Endothelial cell of umbilical vein (primary cell): ENCODE results near the gene PKHD1. TPM values are rescaled to one million over a fixed set of nuclear protein-coding genes. Genes with fewer than 3 reads are reported as not detected.

Experiments used
- BruUV-seq: library from RNA; stranded (reverse); fragments of 400-500 nt; replicated peaks from 2 replicates; lab custom pipeline; 2021; lab: Mats Ljungman, UMichigan
- CTCF ChIA-PET: fragments of 300-600, 350-600 bp; sonication (Branson Sonifier 250); formaldehyde crosslinking; loops from one replicate; lab custom pipeline; 2021; ENCODE audit warnings: antibody characterized with exemption, inconsistent platforms; lab: Charles Lee
- POLR2A ChIA-PET: fragments of 300-600, 350-600 bp; sonication (Branson Sonifier 250); formaldehyde crosslinking; loops from one replicate; lab custom pipeline; 2021; ENCODE audit warnings: antibody characterized with exemption, inconsistent platforms; lab: Charles Lee
- DNase-seq: peaks from one replicate; pipeline ENCODE4 v3.0.0-alpha.2; 2011; ENCODE audit warnings: low read depth, low spot score
- FAIRE-seq: peaks from 2 replicates; lab custom pipeline; 2011; peaks lifted over from hg19 to GRCh38; lab: Jason Lieb, UNC
- H2AFZ ChIP-seq: 2 replicates; pipeline ENCODE4 v1.6.0; 2012; ENCODE audit warnings: low read depth, low read length, control low read depth, inconsistent platforms
- H3K27ac ChIP-seq: 2 replicates; pipeline ENCODE4 v1.5.1; 2011; ENCODE audit warnings: low read depth, mild to moderate bottlenecking, control low read depth, low read length, moderate library complexity; ENCODE audit not compliant: insufficient read depth
- H3K27me3 ChIP-seq, 2 experiments: 2 replicates each; pipeline versions ENCODE4 v1.6.0 to v1.6.1; 2011; ENCODE audit warnings: low read length in 2 of 2, mixed read lengths in 1 of 2; ENCODE audit not compliant: control insufficient read depth in 2 of 2, insufficient read depth in 2 of 2
- H3K36me3 ChIP-seq, 2 experiments: 2 replicates in 1 of 2; 3 replicates in 1 of 2; pipeline ENCODE4 v1.5.1; 2011; ENCODE audit warnings: low read length in 2 of 2, mild to moderate bottlenecking in 1 of 2, moderate library complexity in 1 of 2; ENCODE audit not compliant: control insufficient read depth in 2 of 2, insufficient read depth in 2 of 2; ENCODE audit errors: extremely low read depth in 1 of 2
- H3K4me1 ChIP-seq: 3 replicates; pipeline ENCODE4 v1.5.1; 2011; ENCODE audit warnings: mild to moderate bottlenecking, low read length; ENCODE audit not compliant: control insufficient read depth, insufficient read depth; ENCODE audit errors: extremely low read depth
- H3K4me2 ChIP-seq: 2 replicates; pipeline ENCODE4 v1.6.1; 2011; ENCODE audit warnings: low read length, control low read depth, mixed read lengths; ENCODE audit not compliant: insufficient read depth
- H3K4me3 ChIP-seq, 3 experiments: fragments of 200-600 bp in 1 of 3; sonication (generic), shearing (Covaris generic) in 1 of 3; replicated peaks in 1 of 3; 2 replicates each; pipeline ENCODE4 v1.5.1; 2011 to 2016; ENCODE audit warnings: control low read depth in 3 of 3, low read length in 3 of 3, mild to moderate bottlenecking in 2 of 3, inconsistent platforms in 1 of 3, low read depth in 1 of 3, moderate library complexity in 1 of 3; ENCODE audit not compliant: insufficient read depth in 1 of 3
- H3K79me2 ChIP-seq: 2 replicates; pipeline ENCODE4 v1.6.0; 2012; ENCODE audit warnings: low read length, inconsistent platforms; ENCODE audit not compliant: control insufficient read depth, insufficient read depth
- H3K9ac ChIP-seq: replicated peaks from 2 replicates; pipeline ENCODE3; 2011; ENCODE audit warnings: low read length, control low read depth; ENCODE audit not compliant: insufficient read depth; ENCODE audit errors: extremely low read depth
- H3K9me1 ChIP-seq: replicated peaks from 3 replicates; pipeline ENCODE4 v1.6.0; 2011; ENCODE audit warnings: mild to moderate bottlenecking, low read length; ENCODE audit not compliant: control insufficient read depth, insufficient read depth; ENCODE audit errors: extremely low read depth
- H3K9me3 ChIP-seq: replicated peaks from 2 replicates; pipeline ENCODE4 v1.5.1; 2012; ENCODE audit warnings: low read length, inconsistent platforms; ENCODE audit not compliant: control insufficient read depth, insufficient read depth
- H4K20me1 ChIP-seq: replicated peaks from 2 replicates; pipeline ENCODE3; 2011; ENCODE audit warnings: mild to moderate bottlenecking, low read length; ENCODE audit not compliant: control insufficient read depth, insufficient read depth; ENCODE audit errors: extremely low read depth
- EZH2 ChIP-seq: IDR thresholded peaks from 2 replicates; pipeline ENCODE4 v1.6.1; 2012; ENCODE audit warnings: borderline replicate concordance, low read depth, mild to moderate bottlenecking, moderate library complexity, low read length, inconsistent platforms; ENCODE audit not compliant: severe bottlenecking
- FOS ChIP-seq: IDR thresholded peaks from 2 replicates; pipeline ENCODE4 v1.6.1; 2011; ENCODE audit warnings: mild to moderate bottlenecking, low read length, moderate library complexity, borderline replicate concordance; ENCODE audit not compliant: insufficient read depth
- GATA2 ChIP-seq: IDR thresholded peaks from 2 replicates; pipeline ENCODE4 v1.7.0; 2011; ENCODE audit warnings: low read depth, mild to moderate bottlenecking, moderate library complexity, mixed read lengths, low read length; ENCODE audit not compliant: insufficient read length, insufficient read depth
- JUN ChIP-seq: IDR thresholded peaks from 2 replicates; pipeline ENCODE4 v1.6.1; 2011; ENCODE audit warnings: borderline replicate concordance, low read depth; ENCODE audit not compliant: insufficient read length, insufficient read depth
- MYC ChIP-seq: IDR thresholded peaks from one replicate; pipeline ENCODE4 v1.6.1; 2011; ENCODE audit warnings: mild to moderate bottlenecking, low read depth, low read length
- POLR2A ChIP-seq: IDR thresholded peaks from 2 replicates; pipeline ENCODE4 v1.6.1; 2012; ENCODE audit warnings: low read depth, mild to moderate bottlenecking, control low read depth, low read length
- POLR2AphosphoS5 ChIP-seq: IDR thresholded peaks from 2 replicates; pipeline ENCODE4 v1.6.1; 2012; ENCODE audit warnings: low read depth, mild to moderate bottlenecking, control low read depth, low read length, moderate library complexity; ENCODE audit not compliant: insufficient read depth
- dilution Hi-C: fragments of 300-500 bp; cut with MboI; formaldehyde crosslinking; loops from one replicate; pipeline ENCODE4 v1.15.0; 2019; ENCODE audit warnings: low sequenced_read_pairs; ENCODE audit not compliant: extremely low pct_ligation_motif_present
- intact Hi-C: fragments of 100-400 bp; cut with micrococcal nuclease; formaldehyde crosslinking; loops from one replicate; pipeline ENCODE4 v1.10.0; 2022
- polyA plus RNA-seq, 4 experiments: library from polyadenylated mRNA; depleted of rRNA in 3 of 4; stranded (reverse) in 3 of 4; unstranded in 1 of 4; fragments of >200 nt; gene quantifications; 2 replicates each; pipeline versions ENCODE4 v1.2.1 to v1.2.3, GENCODE V29; 2011 to 2012; ENCODE audit warnings: missing spikeins in 1 of 4
- total RNA-seq: library from RNA; stranded (reverse); gene quantifications from 2 replicates; pipeline ENCODE4 v1.2.3, GENCODE V29; 2021
- TF ChIP-seq, protein P1 (sequence below), 2 donors: IDR thresholded peaks; 1 replicate in 1 of 2; 2 replicates in 1 of 2; pipeline ENCODE4 v1.5.1; 2011; ENCODE audit warnings: low read length in 2 of 2, mild to moderate bottlenecking in 2 of 2, moderate library complexity in 2 of 2, control low read depth in 1 of 2, inconsistent platforms in 1 of 2, low read depth in 1 of 2; ENCODE audit not compliant: insufficient read depth in 1 of 2; ENCODE audit errors: extremely low read depth in 1 of 2
- TF ChIP-seq, protein P2 (sequence below): IDR thresholded peaks from 2 replicates; pipeline ENCODE4 v1.6.1; 2011; ENCODE audit not compliant: insufficient read depth, insufficient read length

The PKHD1 gene
- total and polyA plus RNA-seq, 2 donors (not counting 3 experiments of a cell fraction or from before 2014, with no cell fraction given) = not detected

DNA sequence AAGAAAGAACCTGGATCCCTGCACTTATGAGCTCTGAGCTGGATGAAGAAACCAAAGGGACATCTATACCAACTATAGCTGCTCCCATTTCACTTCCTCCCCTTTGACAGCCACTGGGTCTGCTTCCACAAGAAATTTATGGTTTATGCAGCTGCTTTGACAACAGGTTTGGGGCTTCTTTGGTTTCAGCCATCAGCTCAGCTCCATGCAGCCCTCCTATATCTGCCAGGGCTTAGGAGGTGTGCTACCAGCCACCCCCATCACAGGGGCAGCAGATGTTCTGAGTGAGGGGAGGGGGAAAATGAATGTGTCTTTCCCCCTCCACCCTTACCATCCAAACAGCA, 29.2 kb upstream of the PKHD1 start:
- POLR2A ChIA-PET = no interaction called here
- no peak for FAIRE-seq

More for the DNA sequence above, 29.2 kb upstream of the PKHD1 start:
- Histone ChIP-seq H2AFZ (no peak overlapping the region), H3K4me2 (no peak overlapping the region), H3K9me3 (no peaks in the 10 kb centered on the region), H3K4me3 (no peak overlapping the region), H3K27me3 (peaks cover 0 to 2% of the 10 kb centered on the region in 2 experiments), H3K36me3 (no peaks in the 10 kb centered on the region), H3K79me2 (no peaks in the 10 kb centered on the region), H3K4me1 (no peaks in the 10 kb centered on the region), H3K9ac (no peak overlapping the region), H3K9me1 (no peaks in the 10 kb centered on the region), H3K27ac (no peak overlapping the region), H4K20me1 (no peaks in the 10 kb centered on the region)
- no TSS peak for BruUV-seq
- intact Hi-C loops (no loop called here), dilution Hi-C loops (no loop called here)
- no peak for DNase-seq
- TF ChIP-seq POLR2AphosphoS5 = no peak
- TF ChIP-seq, protein P1, sequence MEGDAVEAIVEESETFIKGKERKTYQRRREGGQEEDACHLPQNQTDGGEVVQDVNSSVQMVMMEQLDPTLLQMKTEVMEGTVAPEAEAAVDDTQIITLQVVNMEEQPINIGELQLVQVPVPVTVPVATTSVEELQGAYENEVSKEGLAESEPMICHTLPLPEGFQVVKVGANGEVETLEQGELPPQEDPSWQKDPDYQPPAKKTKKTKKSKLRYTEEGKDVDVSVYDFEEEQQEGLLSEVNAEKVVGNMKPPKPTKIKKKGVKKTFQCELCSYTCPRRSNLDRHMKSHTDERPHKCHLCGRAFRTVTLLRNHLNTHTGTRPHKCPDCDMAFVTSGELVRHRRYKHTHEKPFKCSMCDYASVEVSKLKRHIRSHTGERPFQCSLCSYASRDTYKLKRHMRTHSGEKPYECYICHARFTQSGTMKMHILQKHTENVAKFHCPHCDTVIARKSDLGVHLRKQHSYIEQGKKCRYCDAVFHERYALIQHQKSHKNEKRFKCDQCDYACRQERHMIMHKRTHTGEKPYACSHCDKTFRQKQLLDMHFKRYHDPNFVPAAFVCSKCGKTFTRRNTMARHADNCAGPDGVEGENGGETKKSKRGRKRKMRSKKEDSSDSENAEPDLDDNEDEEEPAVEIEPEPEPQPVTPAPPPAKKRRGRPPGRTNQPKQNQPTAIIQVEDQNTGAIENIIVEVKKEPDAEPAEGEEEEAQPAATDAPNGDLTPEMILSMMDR (IDR thresholded peaks at IDR 0.05; ENCODE audit: extremely low read depth in 1 of 2, insufficient read depth in 1 of 2, low read depth in 1 of 2, low read length in 2 of 2) = no peak
- TF ChIP-seq FOS = no peak
- no peak for TF ChIP-seq JUN
- no peak for TF ChIP-seq EZH2
- TF ChIP-seq MYC = no peak
- TF ChIP-seq GATA2 = no peak
- no peak for TF ChIP-seq POLR2A
- TF ChIP-seq, protein P2, sequence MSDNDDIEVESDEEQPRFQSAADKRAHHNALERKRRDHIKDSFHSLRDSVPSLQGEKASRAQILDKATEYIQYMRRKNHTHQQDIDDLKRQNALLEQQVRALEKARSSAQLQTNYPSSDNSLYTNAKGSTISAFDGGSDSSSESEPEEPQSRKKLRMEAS = no peak
- CTCF ChIA-PET = no interaction called here
